ENCODE measurements around the gene EHF. TPM values are rescaled to one million over a fixed set of nuclear protein-coding genes. Genes with fewer than 3 reads are reported as not detected.

The EHF gene
- total and polyA plus RNA-seq, 9 of the 15 experiments (the other 6 are each of a cell fraction or from before 2014, with no cell fraction given): 0.04 to 0.54 (median 0.37) TPM

GRCh38 chr11:34609850-34610249 lies 11.0 kb upstream of the EHF start (continued):
- TF ChIP-seq SMARCB1 (IDR thresholded peaks at IDR 0.05; ENCODE audit: insufficient read length, low read depth): no peak
- TF ChIP-seq KHSRP (IDR thresholded peaks at IDR 0.05): no peak
- no peak for TF ChIP-seq ZNF436 (CRISPR knock-in tag; IDR thresholded peaks at IDR 0.05)
- TF ChIP-seq DDX20 (tag; IDR thresholded peaks at IDR 0.05; ENCODE audit: low read depth): no peak
- TF ChIP-seq MEF2D (tag; conservative IDR thresholded peaks at IDR 0.05; ENCODE audit: low read depth): no peak
- TF ChIP-seq NFIC (IDR thresholded peaks at IDR 0.05): no peak
- no peak for TF ChIP-seq NR2C1 (IDR thresholded peaks at IDR 0.05)
- TF ChIP-seq NR2C1 (tag; IDR thresholded peaks at IDR 0.05): no peak
- TF ChIP-seq ATF1 (CRISPR knock-in tag; IDR thresholded peaks at IDR 0.05): no peak
- 0 out of 2 replicates have a peak, but pooled peaks have one; percentile 13 for TF ChIP-seq ATF1 (tag; IDR thresholded peaks at IDR 0.05)
- TF ChIP-seq PRDM10 (IDR thresholded peaks at IDR 0.05; ENCODE audit: partially characterized antibody): no peak
- TF ChIP-seq ZBTB9 (CRISPR knock-in tag; IDR thresholded peaks at IDR 0.05): no peak
- 0 out of 2 replicates have a peak, but pooled peaks have one; percentile 24 for TF ChIP-seq MYC (IDR thresholded peaks at IDR 0.05; ENCODE audit: low read depth, low read length)
- no peak for TF ChIP-seq MYC (CRISPR knock-in tag; IDR thresholded peaks at IDR 0.05; ENCODE audit: borderline replicate concordance, low read depth)
- no peak for TF ChIP-seq MNT (conservative IDR thresholded peaks at IDR 0.05)
- no peak for TF ChIP-seq ZNF253 (CRISPR knock-in tag; conservative IDR thresholded peaks at IDR 0.05)
- no peak for TF ChIP-seq ZNF282 (CRISPR knock-in tag; IDR thresholded peaks at IDR 0.05)
- no peak for TF ChIP-seq ZNF398 (CRISPR knock-in tag; IDR thresholded peaks at IDR 0.05)
- TF ChIP-seq OTX1 (CRISPR knock-in tag; IDR thresholded peaks at IDR 0.05): no peak
- TF ChIP-seq HMGN3 (IDR thresholded peaks at IDR 0.05; ENCODE audit: borderline replicate concordance, extremely low read depth, insufficient read length, low read depth, low read length): no peak
- no peak for TF ChIP-seq GTF2A2 (tag; IDR thresholded peaks at IDR 0.05)
- no peak for TF ChIP-seq KLF6 (CRISPR knock-in tag; IDR thresholded peaks at IDR 0.05; ENCODE audit: borderline replicate concordance)

Data from K562 (cell line).